Loucy (cell line): Measurements from ENCODE around the gene UBE2D1.

ENCODE experiments used
- H2AFZ ChIP-seq: fragments of 200-600 bp; sonication (generic); 2 replicates; pipeline ENCODE4 v1.6.0; 2016; ENCODE audit warnings: antibody characterized with exemption, mild to moderate bottlenecking, low read length, moderate library complexity
- H3F3A ChIP-seq: fragments of 200-600 bp; 2 replicates; pipeline ENCODE4 v1.6.0; 2016; ENCODE audit warnings: antibody characterized with exemption, low read depth, mild to moderate bottlenecking
- H3K27me3 ChIP-seq: fragments of 200-600 bp; sonication (generic); 2 replicates; pipeline ENCODE4 v1.6.1; 2014; ENCODE audit warnings: low read length, mild to moderate bottlenecking; ENCODE audit not compliant: insufficient read depth, poor library complexity, severe bottlenecking
- H3K36me3 ChIP-seq: fragments of 200-600 bp; sonication (generic); 2 replicates; pipeline ENCODE4 v1.6.1; 2016; ENCODE audit warnings: low read length; ENCODE audit not compliant: insufficient read depth
- H3K4me1 ChIP-seq: fragments of 200-600 bp; sonication (generic); 2 replicates; pipeline ENCODE4 v1.5.1; 2014; ENCODE audit warnings: low read length, mild to moderate bottlenecking; ENCODE audit not compliant: insufficient read depth, poor library complexity, severe bottlenecking
- H3K4me2 ChIP-seq: fragments of 200-600 bp; sonication (generic); 2 replicates; pipeline ENCODE4 v1.6.0; 2014; ENCODE audit warnings: antibody characterized with exemption, low read length, low read depth, mild to moderate bottlenecking; ENCODE audit not compliant: poor library complexity, severe bottlenecking
- H3K4me3 ChIP-seq: fragments of 200-600 bp; sonication (generic); 2 replicates; pipeline ENCODE4 v1.5.1; 2014; ENCODE audit warnings: low read length, mild to moderate bottlenecking, mixed read lengths; ENCODE audit not compliant: poor library complexity, severe bottlenecking
- H3K79me2 ChIP-seq: fragments of 200-600 bp; sonication (generic); 2 replicates; pipeline ENCODE4 v1.6.1; 2014; ENCODE audit warnings: low read length; ENCODE audit not compliant: insufficient read depth
- H3K9ac ChIP-seq: fragments of 200-600 bp; sonication (generic); 2 replicates; pipeline ENCODE4 v1.6.0; 2014; ENCODE audit warnings: mild to moderate bottlenecking, low read depth, low read length, moderate library complexity; ENCODE audit not compliant: poor library complexity, severe bottlenecking
- H3K9me2 ChIP-seq: fragments of 200-600 bp; sonication (generic); replicated peaks from 2 replicates; pipeline ENCODE4 v1.6.1; 2016; ENCODE audit warnings: low read depth, low read length, mixed read lengths
- H3K9me3 ChIP-seq: fragments of 200-600 bp; sonication (generic); 2 replicates; pipeline ENCODE4 v1.6.1; 2014; ENCODE audit warnings: mild to moderate bottlenecking, antibody characterized with exemption, low read length, low read depth; ENCODE audit not compliant: insufficient read depth
- H4K20me1 ChIP-seq: fragments of 200-600 bp; sonication (generic); 2 replicates; pipeline ENCODE4 v1.6.0; 2014; ENCODE audit warnings: antibody characterized with exemption, low read length, mild to moderate bottlenecking; ENCODE audit not compliant: insufficient read depth, poor library complexity, severe bottlenecking
- EZH2phosphoT487 ChIP-seq: fragments of 200-600 bp; IDR thresholded peaks from 2 replicates; pipeline ENCODE4 v1.6.1; 2018; ENCODE audit warnings: antibody characterized with exemption, mild to moderate bottlenecking, moderate library complexity, borderline replicate concordance
- TF ChIP-seq, protein P1 (sequence below): fragments of 200-600 bp; sonication (generic); conservative IDR thresholded peaks from 2 replicates; pipeline ENCODE4 v1.5.1; 2014; ENCODE audit warnings: mild to moderate bottlenecking, antibody characterized with exemption, low read length

The UBE2D1 gene

DNA sequence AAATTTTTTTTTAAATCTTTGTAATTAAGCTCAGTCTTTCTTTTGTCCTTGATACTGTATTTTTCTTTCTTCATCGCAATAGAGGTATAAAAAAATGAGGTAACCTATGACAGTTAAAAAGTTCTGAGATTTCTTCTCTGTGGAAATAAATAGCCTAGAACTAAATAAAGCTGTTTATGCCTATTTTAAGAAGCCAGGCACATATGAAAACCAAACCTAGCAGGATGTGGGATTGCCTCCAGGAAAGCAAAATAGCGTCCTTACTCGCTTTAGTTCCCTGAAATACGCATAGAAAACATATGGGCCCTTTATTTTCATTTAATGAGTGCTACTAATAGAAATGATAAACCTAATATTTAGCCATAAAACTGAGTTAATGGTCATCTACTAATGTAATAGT, 6.6 kb downstream of the UBE2D1 start:
- Histone ChIP-seq H3F3A (no peaks in the 10 kb centered on the region), H3K27me3 (no peaks in the 10 kb centered on the region), H2AFZ (no peak overlapping the region), H3K4me1 (peaks cover 27% of the 10 kb centered on the region), H3K79me2 (peaks cover 18% of the 10 kb centered on the region; the same call in 1 of the 2 replicates), H3K4me2 (peak overlapping the region; percentile 9), H3K4me3 (no peak overlapping the region), H3K36me3 (no peaks in the 10 kb centered on the region), H3K9me2 (no peaks in the 10 kb centered on the region), H4K20me1 (peaks cover 19% of the 10 kb centered on the region), H3K9ac (no peak overlapping the region), H3K9me3 (no peaks in the 10 kb centered on the region)
- no peak for TF ChIP-seq EZH2phosphoT487
- TF ChIP-seq, protein P1, sequence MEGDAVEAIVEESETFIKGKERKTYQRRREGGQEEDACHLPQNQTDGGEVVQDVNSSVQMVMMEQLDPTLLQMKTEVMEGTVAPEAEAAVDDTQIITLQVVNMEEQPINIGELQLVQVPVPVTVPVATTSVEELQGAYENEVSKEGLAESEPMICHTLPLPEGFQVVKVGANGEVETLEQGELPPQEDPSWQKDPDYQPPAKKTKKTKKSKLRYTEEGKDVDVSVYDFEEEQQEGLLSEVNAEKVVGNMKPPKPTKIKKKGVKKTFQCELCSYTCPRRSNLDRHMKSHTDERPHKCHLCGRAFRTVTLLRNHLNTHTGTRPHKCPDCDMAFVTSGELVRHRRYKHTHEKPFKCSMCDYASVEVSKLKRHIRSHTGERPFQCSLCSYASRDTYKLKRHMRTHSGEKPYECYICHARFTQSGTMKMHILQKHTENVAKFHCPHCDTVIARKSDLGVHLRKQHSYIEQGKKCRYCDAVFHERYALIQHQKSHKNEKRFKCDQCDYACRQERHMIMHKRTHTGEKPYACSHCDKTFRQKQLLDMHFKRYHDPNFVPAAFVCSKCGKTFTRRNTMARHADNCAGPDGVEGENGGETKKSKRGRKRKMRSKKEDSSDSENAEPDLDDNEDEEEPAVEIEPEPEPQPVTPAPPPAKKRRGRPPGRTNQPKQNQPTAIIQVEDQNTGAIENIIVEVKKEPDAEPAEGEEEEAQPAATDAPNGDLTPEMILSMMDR: no peak

- H3K4me1 ChIP-seq: peaks cover 22% of the 10 kb centered on the region
- peaks cover 14% of the 10 kb centered on the region; the same call in 1 of the 2 replicates for H3K79me2 ChIP-seq
- no peak overlapping the region for H3K4me2 ChIP-seq
Measured at GRCh38 chr10:58341947-58342346, 7.1 kb downstream of the UBE2D1 start.

GRCh38 chr10:58347967-58348366, 13.2 kb downstream of the UBE2D1 start:
- Histone ChIP-seq H3F3A (no peaks in the 10 kb centered on the region), H3K79me2 (peaks cover 25% of the 10 kb centered on the region; the same call in 1 of the 2 replicates), H3K27me3 (no peaks in the 10 kb centered on the region), H3K36me3 (no peaks in the 10 kb centered on the region), H3K9me2 (no peaks in the 10 kb centered on the region), H3K4me3 (no peak overlapping the region), H2AFZ (no peak overlapping the region), H4K20me1 (peaks cover 3% of the 10 kb centered on the region), H3K4me2 (no peak overlapping the region), H3K4me1 (no peaks in the 10 kb centered on the region), H3K9me3 (no peaks in the 10 kb centered on the region), H3K9ac (no peak overlapping the region)
- TF ChIP-seq, protein P1: no peak
- TF ChIP-seq EZH2phosphoT487: no peak

More at GRCh38 chr10:58341947-58342346, 7.1 kb downstream of the UBE2D1 start:
- TF ChIP-seq EZH2phosphoT487: no peak
- TF ChIP-seq, protein P1: no peak
- Histone ChIP-seq H2AFZ (no peak overlapping the region), H3K27me3 (no peaks in the 10 kb centered on the region), H3K9me3 (no peaks in the 10 kb centered on the region), H3K9me2 (no peaks in the 10 kb centered on the region), H3F3A (no peaks in the 10 kb centered on the region), H3K9ac (no peak overlapping the region), H3K4me3 (no peak overlapping the region), H3K36me3 (no peaks in the 10 kb centered on the region), H4K20me1 (peaks cover 13% of the 10 kb centered on the region)
